ENCODE results near the gene UBE2Q2.
"Not testable (repeated sequence)": the region's sequence is repeated elsewhere in the genome, so short reads cannot be mapped to it uniquely, and the experiment has no call there.

UBE2Q2 gene

DNA sequence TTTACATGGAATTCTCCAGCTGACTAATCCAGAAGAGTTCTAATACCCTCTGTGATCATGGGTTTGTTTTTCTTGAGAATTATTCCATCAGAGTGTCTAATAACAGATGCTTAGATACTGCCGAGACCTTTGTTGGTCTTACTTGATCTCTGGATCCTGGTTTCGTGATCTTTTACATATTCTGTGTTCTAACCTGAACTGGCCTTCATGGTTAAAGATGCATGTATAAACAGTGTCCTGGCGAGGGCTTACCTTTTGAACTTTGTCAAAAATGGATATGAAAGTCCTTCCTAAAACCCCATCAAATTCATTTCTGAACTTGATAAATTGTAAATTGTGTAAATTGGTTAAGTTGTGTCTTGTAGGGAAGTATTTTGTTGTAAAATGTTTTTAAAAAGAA lies 24.8 kb downstream of the UBE2Q2 start:
- H3K4me3 ChIP-seq (ENCODE audit: low read depth, low read length), result no peak overlapping the region
- DNase-seq (ENCODE audit: low read depth), result no peak
- TF ChIP-seq CTCF (IDR thresholded peaks at IDR 0.05; ENCODE audit: low read depth, low read length, missing control alignments), result no peak

DNA sequence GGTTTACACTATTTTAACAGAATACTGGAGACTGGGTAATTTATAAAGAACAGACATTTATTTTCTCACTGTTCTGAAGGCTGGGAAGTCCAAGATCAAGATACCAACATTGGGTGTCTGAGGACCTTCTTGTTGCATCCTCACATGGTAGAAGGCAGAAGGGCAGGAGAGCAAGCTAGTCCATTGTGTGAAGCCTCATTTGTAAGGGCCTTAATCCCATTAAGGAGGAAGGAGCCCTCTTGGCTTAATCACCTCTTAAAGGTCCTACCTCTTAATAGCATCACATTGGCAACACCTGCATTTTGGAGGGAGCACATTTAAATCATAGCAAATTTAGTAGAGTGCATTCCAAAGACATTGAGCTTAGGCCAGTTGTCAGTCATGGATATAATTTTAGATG lies 26.2 kb downstream of the UBE2Q2 start:
- H3K4me3 ChIP-seq (ENCODE audit: low read depth, low read length), result no peak overlapping the region
- no peak for DNase-seq (ENCODE audit: low read depth)
- TF ChIP-seq CTCF (IDR thresholded peaks at IDR 0.05; ENCODE audit: low read depth, low read length, missing control alignments), result no peak

- not testable (repeated sequence) for H3K4me3 ChIP-seq (ENCODE audit: low read depth, low read length); DNase-seq (ENCODE audit: low read depth)
These were observed 28.3 kb downstream of the UBE2Q2 start for GRCh38 chr15:75871589-75871988.

- no peak overlapping the region for H3K4me3 ChIP-seq (ENCODE audit: low read depth, low read length)
- no peak for DNase-seq (ENCODE audit: low read depth)
- no peak for TF ChIP-seq CTCF (IDR thresholded peaks at IDR 0.05; ENCODE audit: low read depth, low read length, missing control alignments)
These were observed 29.2 kb downstream of the UBE2Q2 start for GRCh38 chr15:75872403-75872990.

DNA sequence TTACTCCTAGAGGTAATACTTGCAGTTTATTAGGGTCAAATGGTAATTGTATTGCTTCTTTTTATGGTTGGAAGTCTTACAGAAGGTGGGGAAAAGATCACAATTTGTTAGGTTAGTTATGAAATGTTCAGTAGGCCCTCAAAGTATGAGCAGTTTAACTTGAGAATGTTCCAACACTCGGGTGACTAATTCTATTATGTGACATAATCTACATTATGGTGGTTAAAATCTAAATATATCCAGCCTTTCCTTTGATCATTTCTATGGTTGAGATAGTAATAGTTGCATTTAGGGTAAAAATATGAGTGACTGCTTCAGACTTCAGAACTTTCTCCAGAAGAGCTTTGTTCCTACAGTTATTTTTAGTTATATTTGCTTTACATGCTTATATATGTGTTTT lies 40.8 kb downstream of the UBE2Q2 start:
- DNase-seq (ENCODE audit: low read depth), result no peak
- TF ChIP-seq CTCF (IDR thresholded peaks at IDR 0.05; ENCODE audit: low read depth, low read length, missing control alignments), result no peak
- no peak overlapping the region for H3K4me3 ChIP-seq (ENCODE audit: low read depth, low read length)

DNA sequence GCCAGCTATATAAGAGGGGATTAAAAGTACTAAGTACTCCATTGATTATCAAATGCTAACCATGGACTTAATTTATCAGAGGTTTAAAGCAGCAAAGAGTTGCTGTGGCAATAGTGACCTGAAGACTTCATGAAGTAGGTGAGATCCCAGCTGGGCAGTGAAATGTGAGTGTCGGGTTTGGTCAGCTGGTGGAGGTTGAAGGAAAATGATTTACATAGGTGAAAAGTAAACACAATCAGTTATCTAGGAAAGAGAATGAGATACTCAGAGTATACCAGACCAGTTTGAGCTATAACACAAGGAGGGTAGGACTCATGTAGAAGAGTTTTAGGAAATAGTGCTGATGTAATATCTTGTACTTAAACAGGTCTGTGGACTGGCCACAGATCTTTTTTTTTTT lies 43.9 kb downstream of the UBE2Q2 start:
- TF ChIP-seq CTCF (IDR thresholded peaks at IDR 0.05; ENCODE audit: low read depth, low read length, missing control alignments), result no peak
- no peak overlapping the region for H3K4me3 ChIP-seq (ENCODE audit: low read depth, low read length)
- DNase-seq (ENCODE audit: low read depth), result no peak

DNA sequence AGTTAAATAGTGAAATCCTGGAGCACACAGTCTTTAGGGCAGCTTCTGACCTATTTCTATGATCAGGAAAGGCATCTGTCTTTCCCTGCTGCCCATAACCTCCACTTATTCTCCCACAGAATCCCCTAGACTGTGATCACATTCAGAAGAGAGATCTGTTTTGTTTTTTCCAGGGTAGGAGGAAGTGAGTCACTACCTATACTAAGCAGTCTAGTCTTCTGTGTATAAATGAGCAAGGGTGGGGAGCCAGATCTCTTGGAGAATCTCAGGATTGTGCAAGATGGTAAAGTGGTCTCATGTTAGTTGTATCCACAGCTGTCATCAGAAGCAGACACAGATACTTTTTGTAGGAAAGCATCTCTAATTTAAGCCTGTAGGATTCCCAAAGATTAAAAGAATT lies 48.6 kb downstream of the UBE2Q2 start:
- no peak for TF ChIP-seq CTCF (IDR thresholded peaks at IDR 0.05; ENCODE audit: low read depth, low read length, missing control alignments)
- no peak overlapping the region for H3K4me3 ChIP-seq (ENCODE audit: low read depth, low read length)
- no peak for DNase-seq (ENCODE audit: low read depth)

Data from GM12864 (cell line).